Subcutaneous abdominal adipose tissue (tissue), 5 donors: ENCODE results near the gene PDZD7.
A peak's percentile ranks its signal among the peaks of the same experiment; 100 is the strongest.

Experiments used
- H3K27ac ChIP-seq: one replicate; pipeline ENCODE4 v1.7.0; 2013; ENCODE audit warnings: low read depth, mild to moderate bottlenecking, inconsistent platforms, low read length, moderate library complexity
- H3K27me3 ChIP-seq, 5 donors: one replicate each; pipeline ENCODE4 v1.7.0; 2013; ENCODE audit warnings: low read length in 5 of 5, inconsistent platforms in 1 of 5; ENCODE audit not compliant: control insufficient read depth in 5 of 5, insufficient read depth in 4 of 5
- H3K36me3 ChIP-seq, 5 donors: one replicate each; pipeline ENCODE4 v1.7.0; 2013; ENCODE audit warnings: low read length in 5 of 5; ENCODE audit not compliant: control insufficient read depth in 5 of 5, insufficient read depth in 5 of 5
- H3K4me1 ChIP-seq, 5 donors: one replicate each; pipeline ENCODE4 v1.7.0; 2013; ENCODE audit warnings: low read length in 5 of 5, mild to moderate bottlenecking in 3 of 5, moderate library complexity in 1 of 5; ENCODE audit not compliant: control insufficient read depth in 5 of 5, insufficient read depth in 5 of 5
- H3K4me3 ChIP-seq, 5 donors: one replicate each; pipeline ENCODE4 v1.7.0; 2013; ENCODE audit warnings: low read length in 5 of 5, low read depth in 1 of 5
- H3K9ac ChIP-seq, 5 donors: one replicate each; pipeline ENCODE4 v1.7.0; 2013; ENCODE audit warnings: low read length in 5 of 5, mild to moderate bottlenecking in 4 of 5, moderate library complexity in 3 of 5
- H3K9me3 ChIP-seq, 5 donors: one replicate each; pipeline ENCODE4 v1.7.0; 2013; ENCODE audit warnings: low read length in 5 of 5; ENCODE audit not compliant: control insufficient read depth in 5 of 5
- donor health status: healthy.
- donor health status: healthy.
- donor health status: healthy.
- donor health status: healthy.
- donor health status: healthy.

The PDZD7 gene

GRCh38 chr10:101031796-101032636 is 1.1 kb upstream of the PDZD7 start:
- H3K36me3 ChIP-seq: peaks cover 0 to 26% (median 25%) of the 10 kb centered on the region in 5 donors
- H3K4me1 ChIP-seq: peaks cover 2 to 52% (median 26%) of the 10 kb centered on the region in 5 donors
- no peaks in the 10 kb centered on the region for H3K27me3 ChIP-seq
- peak overlapping the region; percentile 77 to 92 (median 88) for H3K9ac ChIP-seq
- H3K27ac ChIP-seq: peak overlapping the region; percentile 90
- peak overlapping the region; percentile 90 to 96 (median 93) for H3K4me3 ChIP-seq
- no peaks in the 10 kb centered on the region for H3K9me3 ChIP-seq

GRCh38 chr10:101030496-101031127 is 317 bp downstream of the PDZD7 start:
- Histone ChIP-seq H3K4me1 (peaks cover 2 to 52% (median 26%) of the 10 kb centered on the region in 5 donors), H3K36me3 (peaks cover 0 to 12% (median 11%) of the 10 kb centered on the region in 5 donors), H3K27ac (no peak overlapping the region), H3K9ac (peak overlapping the region in 3 of 5 donors; percentile 85 to 92 (median 91)), H3K4me3 (peak overlapping the region in 4 of 5 donors; percentile 90 to 95 (median 92)), H3K9me3 (no peaks in the 10 kb centered on the region), H3K27me3 (no peaks in the 10 kb centered on the region)

- Histone ChIP-seq H3K9ac (no peak overlapping the region), H3K27ac (no peak overlapping the region), H3K4me3 (no peak overlapping the region)
These were observed 1.2 kb downstream of the PDZD7 start for GRCh38 chr10:101029520-101030295.

GRCh38 chr10:101028446-101029337 is 2.2 kb downstream of the PDZD7 start:
- Histone ChIP-seq H3K4me3 (no peak overlapping the region), H3K27me3 (no peaks in the 10 kb centered on the region), H3K9me3 (no peaks in the 10 kb centered on the region), H3K9ac (no peak overlapping the region), H3K27ac (no peak overlapping the region), H3K36me3 (no peaks in the 10 kb centered on the region), H3K4me1 (peaks cover 2 to 51% (median 26%) of the 10 kb centered on the region in 5 donors)

More at GRCh38 chr10:101029520-101030295, 1.2 kb downstream of the PDZD7 start:
- no peaks in the 10 kb centered on the region for H3K27me3 ChIP-seq
- H3K4me1 ChIP-seq: peaks cover 2 to 52% (median 26%) of the 10 kb centered on the region in 5 donors
- peaks cover 0 to 3% (median 2%) of the 10 kb centered on the region in 5 donors for H3K36me3 ChIP-seq
- H3K9me3 ChIP-seq: no peaks in the 10 kb centered on the region

- Histone ChIP-seq H3K9ac (no peak overlapping the region), H3K36me3 (no peaks in the 10 kb centered on the region), H3K4me3 (no peak overlapping the region), H3K27ac (no peak overlapping the region), H3K27me3 (no peaks in the 10 kb centered on the region), H3K9me3 (no peaks in the 10 kb centered on the region), H3K4me1 (peaks cover 0 to 37% (median 15%) of the 10 kb centered on the region in 5 donors)
These were observed 3.7 kb downstream of the PDZD7 start for GRCh38 chr10:101027106-101027720.

GRCh38 chr10:101022967-101023705 is 7.8 kb downstream of the PDZD7 start:
- no peak overlapping the region for H3K4me3 ChIP-seq
- H3K9ac ChIP-seq: no peak overlapping the region
- H3K27me3 ChIP-seq: peaks cover 0 to 2% (median 0%) of the 10 kb centered on the region in 5 donors
- peaks cover 0 to 15% (median 10%) of the 10 kb centered on the region in 5 donors for H3K4me1 ChIP-seq
- no peak overlapping the region for H3K27ac ChIP-seq
- no peaks in the 10 kb centered on the region for H3K9me3 ChIP-seq
- no peaks in the 10 kb centered on the region for H3K36me3 ChIP-seq

GRCh38 chr10:101021692-101022251 is 9.2 kb downstream of the PDZD7 start:
- H3K4me1 ChIP-seq: peaks cover 0 to 17% (median 11%) of the 10 kb centered on the region in 5 donors
- H3K9ac ChIP-seq: no peak overlapping the region
- no peaks in the 10 kb centered on the region for H3K36me3 ChIP-seq
- H3K4me3 ChIP-seq: no peak overlapping the region
- H3K27me3 ChIP-seq: peaks cover 0 to 5% (median 3%) of the 10 kb centered on the region in 5 donors
- H3K27ac ChIP-seq: no peak overlapping the region
- no peaks in the 10 kb centered on the region for H3K9me3 ChIP-seq

GRCh38 chr10:101021239-101021638 is 9.7 kb downstream of the PDZD7 start:
- no peak overlapping the region for H3K9ac ChIP-seq
- H3K27me3 ChIP-seq: peaks cover 0 to 8% (median 3%) of the 10 kb centered on the region in 5 donors
- H3K9me3 ChIP-seq: no peaks in the 10 kb centered on the region
- no peaks in the 10 kb centered on the region for H3K36me3 ChIP-seq
- no peak overlapping the region for H3K27ac ChIP-seq
- H3K4me3 ChIP-seq: no peak overlapping the region
- peaks cover 0 to 16% (median 11%) of the 10 kb centered on the region in 5 donors for H3K4me1 ChIP-seq
